ENCODE results near the gene GNA15.

DNA sequence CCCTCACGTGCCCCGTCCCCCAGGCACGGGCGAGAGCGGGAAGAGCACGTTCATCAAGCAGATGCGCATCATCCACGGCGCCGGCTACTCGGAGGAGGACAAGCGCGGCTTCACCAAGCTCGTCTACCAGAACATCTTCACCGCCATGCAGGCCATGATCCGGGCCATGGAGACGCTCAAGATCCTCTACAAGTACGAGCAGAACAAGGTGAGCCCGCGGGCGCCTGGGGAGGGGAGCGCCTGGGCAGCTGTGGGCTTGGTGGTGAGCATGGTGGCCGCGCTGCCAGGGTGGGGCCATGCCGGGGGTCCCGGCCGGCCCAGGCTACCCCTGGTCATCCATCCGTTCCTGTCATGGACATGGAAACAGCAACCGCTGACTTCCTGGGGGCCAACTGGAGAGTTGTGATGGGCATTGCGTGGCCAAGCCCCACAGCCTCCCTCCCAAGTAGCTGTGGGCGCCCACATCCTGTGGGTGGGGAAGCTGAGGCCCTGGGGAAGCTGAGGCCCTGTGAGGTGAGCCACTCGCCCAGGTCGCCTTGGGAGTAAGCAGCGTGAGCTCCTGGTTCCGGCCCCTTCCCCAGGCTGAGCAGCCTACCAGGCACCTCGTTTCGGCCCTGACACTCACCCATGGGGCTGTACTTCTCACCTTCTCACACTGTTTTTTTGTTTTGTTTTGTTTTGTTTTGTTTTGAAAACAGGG is 25.6 kb upstream of the GNA15 start:
- no peak for TF ChIP-seq POLR2A (IDR thresholded peaks at IDR 0.05; ENCODE audit: low read length)
- TF ChIP-seq GATA1 (IDR thresholded peaks at IDR 0.05; ENCODE audit: low read depth, low read length), result no peak

Measured in erythroblast (primary cell).